Stimulated activated CD8-positive, alpha-beta memory T cell treated with anti-CD3 and anti-CD28 coated beads, Interleukin-15, amount 100 ng/mL, for 1 hour (primary cell): ENCODE results near the gene KCNG2.
"Not testable (repeated sequence)": the region's sequence is repeated elsewhere in the genome, so short reads cannot be mapped to it uniquely, and the experiment has no call there.

ENCODE experiments used
- DNase-seq: peaks from one replicate; pipeline ENCODE4 v3.0.0-alpha.2; 2020; ENCODE audit warnings: low read depth

KCNG2 gene, protein sequence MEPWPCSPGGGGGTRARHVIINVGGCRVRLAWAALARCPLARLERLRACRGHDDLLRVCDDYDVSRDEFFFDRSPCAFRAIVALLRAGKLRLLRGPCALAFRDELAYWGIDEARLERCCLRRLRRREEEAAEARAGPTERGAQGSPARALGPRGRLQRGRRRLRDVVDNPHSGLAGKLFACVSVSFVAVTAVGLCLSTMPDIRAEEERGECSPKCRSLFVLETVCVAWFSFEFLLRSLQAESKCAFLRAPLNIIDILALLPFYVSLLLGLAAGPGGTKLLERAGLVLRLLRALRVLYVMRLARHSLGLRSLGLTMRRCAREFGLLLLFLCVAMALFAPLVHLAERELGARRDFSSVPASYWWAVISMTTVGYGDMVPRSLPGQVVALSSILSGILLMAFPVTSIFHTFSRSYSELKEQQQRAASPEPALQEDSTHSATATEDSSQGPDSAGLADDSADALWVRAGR

DNA sequence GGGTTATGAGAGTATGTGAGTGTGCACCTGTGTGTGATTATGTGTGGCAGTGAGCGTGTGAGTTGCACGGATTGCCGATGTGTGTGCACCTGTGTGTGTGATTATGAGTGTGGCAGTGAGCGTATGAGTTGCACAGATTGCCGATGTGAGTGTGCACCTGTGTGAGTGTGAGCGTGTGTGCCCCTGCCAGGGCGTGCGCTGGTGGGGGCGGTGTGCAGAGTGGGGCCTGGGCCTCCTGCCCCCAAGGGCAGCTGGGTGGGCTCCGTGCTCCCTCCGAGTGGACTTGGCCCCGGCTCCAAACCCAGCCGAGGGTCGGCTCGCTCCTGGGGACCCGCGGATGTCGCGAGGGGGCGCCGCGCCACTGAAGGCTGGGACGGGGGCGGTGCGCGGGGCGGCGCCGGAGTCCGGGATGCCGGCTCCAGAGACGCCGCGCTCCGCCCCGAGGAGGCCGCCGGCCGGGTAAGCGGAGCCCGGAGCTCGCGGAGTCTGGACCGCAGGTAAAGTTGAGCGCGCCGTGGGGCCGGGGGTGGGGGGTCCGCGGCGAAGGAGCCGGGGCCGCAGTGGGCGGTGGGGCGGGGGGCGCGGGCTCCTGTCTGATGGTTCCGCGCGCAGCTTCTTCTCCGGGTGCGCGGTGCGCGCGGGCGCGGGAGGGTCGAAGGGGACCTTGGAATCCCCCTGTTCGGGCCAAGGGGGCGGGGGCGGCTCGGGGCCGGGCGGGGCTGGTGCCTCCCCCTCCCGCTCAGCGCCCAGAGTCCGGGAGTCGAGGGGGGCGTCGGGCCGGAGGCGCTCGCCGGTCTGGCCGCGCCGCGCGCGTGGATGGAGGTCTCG, at the start of gene KCNG2:
Gene KCNG2 (plus strand): TSS at position 421 of the 828 bp plus-strand sequence. CDS start 65,730 bp downstream, outside the sequence.
- DNase-seq: no peak

DNA sequence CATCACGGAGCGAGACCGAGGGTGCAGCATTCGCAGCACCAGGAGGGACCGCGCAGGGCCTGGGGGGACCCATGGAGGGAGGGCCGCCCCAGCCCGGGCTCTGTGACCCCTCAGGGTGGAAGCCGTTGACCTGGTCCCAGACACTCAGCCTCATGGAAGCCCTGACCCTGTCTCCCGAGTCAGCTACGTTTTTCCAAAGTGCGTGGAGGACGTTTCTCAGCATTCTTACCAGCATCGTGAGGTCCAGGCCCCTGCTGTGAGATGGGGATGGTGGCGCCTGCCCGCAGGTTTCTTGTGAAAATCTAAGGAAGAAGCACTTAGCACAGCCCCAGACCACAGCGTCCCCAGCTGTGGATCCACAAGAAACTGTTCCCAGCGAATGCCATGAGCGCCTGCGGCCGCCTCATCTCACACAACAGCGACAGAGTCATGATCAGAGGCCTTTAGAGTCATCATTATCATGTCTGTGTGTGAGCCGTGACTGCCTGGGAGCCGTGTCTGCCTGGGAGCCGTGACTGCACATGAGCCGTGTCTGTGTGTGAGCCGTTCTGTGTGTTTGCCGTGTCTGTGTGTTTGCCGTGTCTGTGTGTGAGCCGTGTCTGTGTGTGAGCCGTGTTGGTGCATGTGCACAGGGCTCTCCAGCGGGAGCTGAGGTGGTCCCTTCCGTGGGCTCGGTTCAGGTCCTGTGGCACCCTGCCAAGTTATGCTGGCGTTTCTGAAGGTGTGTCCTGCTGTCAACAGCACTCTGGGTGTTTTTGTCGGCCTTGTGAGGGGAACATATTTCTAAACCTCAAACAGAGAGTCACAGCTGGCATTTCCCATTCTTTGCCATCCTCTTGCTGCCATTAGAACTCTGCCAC, 49.2 kb upstream of the KCNG2 start:
- no peak for DNase-seq

DNA sequence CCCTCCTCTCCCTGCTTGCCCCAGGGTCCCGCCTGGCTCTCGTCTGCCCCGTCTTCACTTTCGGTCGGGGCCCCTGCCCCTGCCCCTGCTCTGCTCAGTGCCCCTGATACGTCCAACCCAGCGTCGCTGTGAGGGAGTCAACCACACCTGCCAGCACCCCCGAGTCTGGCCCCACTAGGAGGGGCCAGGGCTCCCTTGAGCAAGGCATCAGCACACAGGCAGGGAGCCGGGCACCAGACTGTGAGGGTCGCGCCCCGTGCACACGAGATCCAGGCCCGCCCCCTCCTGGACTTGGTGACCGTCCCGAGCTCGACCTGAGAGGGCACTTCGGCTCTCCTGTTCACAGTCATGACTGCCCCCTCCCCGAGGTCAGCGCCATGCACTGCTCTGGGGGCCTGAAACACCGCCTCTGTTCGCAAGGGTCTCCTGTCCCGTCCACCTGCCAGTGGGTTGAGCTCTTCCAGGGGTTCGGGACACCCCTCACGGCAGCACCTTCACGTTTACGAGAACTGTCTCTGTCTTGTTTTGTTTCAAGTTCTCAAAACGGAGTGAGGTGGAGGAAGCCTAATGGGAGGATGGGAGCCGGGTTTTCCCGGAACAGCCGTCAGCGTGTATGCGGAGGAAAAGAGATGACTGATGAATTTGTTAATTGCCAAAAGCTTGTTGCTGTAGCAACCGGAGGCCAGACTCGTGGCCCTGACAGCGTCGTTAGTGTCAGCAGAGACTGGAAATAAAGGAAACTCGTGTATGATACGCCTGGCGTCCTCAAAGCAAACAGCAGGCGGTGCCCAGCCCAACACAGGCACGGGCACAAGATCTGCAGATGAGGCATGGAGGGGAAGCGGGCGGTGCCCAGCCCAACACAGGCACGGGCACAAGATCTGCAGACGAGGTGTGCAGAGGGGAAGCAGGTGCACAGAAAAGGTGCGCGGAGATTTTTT, 48.2 kb upstream of the KCNG2 start:
- DNase-seq: no peak

DNA sequence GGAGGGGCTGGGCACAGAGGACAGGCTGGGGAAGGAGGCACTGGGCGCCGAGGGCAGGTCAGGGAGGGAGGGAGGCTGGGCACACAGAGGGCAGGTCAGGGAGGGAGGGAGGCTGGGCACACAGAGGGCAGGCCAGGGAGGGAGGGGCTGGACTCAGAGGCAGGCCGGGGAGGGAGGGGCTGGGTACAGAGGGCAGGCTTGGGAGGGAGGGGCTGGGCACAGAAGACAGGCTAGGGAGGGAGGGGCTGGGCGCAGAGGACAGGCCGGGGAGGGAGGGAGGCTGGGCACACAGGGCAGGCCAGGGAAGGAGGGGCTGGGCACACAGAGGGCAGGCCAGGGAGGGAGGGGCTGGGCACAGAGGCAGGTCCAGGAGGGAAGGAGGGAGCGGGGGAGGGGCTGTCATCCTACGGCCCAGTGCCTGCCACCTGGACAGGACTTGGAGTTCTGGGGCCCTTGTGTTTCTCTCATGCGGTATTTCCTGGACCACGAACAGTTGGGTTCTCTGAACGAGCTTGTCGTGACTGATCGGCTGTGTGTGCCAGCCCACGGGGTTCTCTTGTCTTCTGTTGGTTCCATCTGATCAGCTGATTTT, 46.7 kb upstream of the KCNG2 start:
- no peak for DNase-seq

DNA sequence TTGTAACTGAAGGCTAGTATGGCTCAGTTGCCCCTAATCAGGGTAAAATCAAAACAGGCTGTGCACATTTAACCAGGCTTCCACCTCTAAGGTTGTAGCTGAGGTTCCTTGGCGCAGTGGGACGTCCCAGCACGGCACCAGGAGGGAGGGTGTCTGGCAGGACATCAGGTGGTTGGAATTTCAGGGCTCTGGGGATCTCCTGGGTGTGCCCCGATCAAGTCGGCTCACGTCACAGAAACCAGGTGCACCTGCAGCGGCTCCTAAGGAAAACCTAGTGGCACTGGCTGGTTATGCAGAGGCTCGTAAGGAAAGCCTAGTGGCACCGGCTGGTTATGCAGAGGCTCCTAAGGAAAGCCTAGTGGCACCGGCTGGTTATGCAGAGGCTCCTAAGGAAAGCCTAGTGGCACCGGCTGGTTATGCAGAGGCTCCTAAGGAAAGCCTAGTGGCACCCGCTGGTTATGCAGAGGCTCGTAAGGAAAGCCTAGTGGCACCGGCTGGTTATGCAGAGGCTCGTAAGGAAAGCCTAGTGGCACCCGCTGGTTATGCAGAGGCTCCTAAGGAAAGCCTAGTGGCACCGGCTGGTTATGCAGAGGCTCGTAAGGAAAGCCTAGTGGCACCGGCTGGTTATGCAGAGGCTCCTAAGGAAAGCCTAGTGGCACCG, 45.7 kb upstream of the KCNG2 start:
- not testable (repeated sequence) for DNase-seq

DNA sequence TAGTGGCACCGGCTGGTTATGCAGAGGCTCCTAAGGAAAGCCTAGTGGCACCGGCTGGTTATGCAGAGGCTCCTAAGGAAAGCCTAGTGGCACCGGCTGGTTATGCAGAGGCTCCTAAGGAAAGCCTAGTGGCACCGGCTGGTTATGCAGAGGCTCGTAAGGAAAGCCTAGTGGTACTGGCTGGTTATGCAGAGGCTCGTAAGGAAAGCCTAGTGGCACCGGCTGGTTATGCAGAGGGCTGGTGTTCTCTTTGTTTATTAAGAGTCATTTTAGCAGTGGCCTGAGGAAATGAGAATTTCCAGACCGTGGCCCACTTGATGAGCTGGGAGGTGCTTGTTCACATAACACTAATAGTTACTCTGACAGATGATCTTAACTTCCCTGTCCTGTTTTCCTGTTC, 44.8 kb upstream of the KCNG2 start:
- DNase-seq: not testable (repeated sequence)

DNA sequence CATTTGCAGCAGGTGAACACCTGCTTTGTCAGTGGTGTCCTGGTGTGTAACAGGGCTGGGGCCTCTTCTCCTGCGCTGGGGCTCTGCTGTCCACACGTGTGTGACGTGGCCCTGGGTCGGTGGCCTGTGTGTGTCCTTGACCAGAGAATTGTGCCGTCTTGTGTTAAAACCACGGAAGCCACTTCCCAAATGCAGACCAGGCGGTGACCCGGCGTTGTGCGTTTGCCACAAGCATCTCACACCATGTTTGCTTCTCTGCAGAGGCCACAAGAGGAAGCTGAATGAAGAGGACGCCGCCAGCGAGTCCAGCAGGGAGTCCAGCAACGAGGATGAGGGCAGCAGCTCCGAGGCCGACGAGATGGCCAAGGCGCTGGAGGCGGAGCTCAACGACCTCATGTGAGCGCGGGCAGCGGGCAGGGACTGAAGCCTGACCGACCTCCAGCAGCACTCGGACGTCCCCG, 44.3 kb upstream of the KCNG2 start:
- no peak for DNase-seq

DNA sequence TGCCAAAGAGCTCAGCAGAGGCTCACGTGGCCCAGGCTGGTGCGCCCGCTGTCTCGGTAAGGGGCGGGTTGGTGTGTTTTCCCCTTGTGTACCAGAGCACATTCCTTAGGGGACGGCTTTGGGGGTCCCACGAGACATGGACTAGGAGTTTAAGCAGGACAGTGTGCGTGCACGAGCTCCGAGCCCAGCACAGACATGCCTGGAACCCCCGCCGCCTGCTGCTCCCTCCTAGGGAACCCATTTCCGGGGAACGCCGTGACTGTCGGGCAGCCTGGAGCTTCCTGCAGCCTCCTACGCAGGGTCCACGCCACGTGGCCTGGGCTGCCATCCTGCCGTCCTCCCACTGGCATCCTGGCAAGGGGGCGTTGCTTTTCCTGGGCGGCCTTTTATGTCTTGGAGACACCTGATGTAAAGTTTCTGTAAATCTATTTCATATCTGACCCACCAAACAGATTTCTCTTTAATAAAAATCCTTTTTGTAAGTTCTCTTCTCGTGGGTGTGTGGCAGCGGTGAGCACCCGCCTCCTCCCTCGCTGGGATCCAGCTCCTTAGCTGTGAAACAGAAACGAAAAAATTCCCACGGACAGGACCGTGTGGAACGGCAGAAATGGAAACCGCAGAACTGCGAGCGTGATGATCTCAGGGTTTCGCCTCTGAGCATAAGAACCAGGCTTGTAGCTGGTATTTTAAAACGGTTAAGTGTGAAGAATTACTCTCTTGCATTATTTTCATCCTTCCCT, 43.5 kb upstream of the KCNG2 start:
- no peak for DNase-seq

DNA sequence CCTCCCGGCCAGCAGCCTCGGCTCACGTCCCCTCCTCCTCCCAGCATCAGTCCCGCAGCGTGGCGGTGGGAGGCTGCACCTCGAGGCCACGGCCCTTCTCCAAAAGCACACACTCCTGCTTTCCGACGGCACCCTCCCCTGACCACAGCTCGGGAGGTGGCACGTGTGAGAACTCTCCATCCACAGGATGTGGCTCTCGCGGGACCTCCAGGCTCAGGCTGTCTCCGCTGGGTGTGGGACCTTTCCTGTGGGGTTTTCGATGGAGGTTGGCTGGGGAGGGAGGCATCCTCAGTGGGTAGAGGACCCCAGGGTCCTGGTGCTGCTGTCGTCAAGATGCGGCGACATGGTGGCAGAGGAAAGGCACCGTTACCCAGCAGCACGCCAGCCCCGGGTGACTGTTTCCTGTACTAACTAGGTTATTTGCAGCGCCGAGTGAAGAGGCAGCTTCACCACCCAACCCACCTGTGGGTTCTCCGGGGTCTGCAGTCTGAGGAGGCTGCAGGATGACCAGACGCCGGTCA, 42.8 kb upstream of the KCNG2 start:
- DNase-seq: no peak

DNA sequence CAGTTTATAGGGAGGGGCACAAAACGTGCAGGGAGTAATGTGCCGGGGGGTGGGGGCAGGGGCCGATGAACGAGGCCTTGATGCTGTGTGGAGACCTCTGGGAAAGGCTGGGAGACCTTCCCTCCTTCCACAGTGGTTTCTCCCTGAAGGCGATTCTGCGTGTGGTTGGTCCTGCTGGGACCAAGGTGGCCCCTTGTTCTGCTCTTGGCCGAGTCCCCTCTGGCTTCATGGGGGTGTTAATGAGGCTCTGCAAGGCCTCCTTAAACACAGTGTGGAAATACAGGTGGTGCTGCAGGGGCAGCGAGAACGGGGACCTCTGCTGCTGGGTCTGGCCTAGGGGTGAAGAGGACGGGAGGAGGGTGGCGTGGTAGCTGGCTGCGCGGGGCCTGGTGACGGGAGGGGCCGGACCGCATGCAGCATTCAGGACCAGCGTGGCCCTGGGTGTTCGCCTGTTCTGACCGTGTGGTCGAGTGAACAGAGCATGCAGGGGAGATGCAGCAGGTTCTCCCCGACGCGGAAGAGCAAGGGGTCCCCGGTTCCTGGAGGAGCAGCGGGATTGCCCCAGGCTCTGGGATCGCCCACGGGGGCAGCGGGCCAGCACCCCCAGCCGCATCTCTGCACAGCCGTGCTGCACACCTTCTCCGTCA, 42.1 kb upstream of the KCNG2 start:
- no peak for DNase-seq

DNA sequence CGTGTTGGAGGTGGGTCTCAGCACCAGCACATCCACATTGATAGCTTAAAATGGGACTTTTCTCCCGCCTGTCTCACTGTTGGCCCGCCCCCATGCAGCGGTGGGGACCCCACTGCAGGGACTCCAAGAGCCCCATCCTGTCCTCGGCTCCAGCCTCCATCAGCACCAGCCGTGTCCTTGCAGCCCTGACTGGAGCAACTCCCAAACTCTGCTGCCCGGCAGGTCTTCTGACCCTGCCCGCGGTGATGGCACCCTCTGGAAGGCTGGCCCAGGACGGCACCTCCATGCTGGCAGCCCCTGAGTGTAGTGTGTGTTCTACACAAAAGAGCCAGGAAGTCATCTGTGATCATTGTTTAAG, 41.6 kb upstream of the KCNG2 start:
- no peak for DNase-seq

DNA sequence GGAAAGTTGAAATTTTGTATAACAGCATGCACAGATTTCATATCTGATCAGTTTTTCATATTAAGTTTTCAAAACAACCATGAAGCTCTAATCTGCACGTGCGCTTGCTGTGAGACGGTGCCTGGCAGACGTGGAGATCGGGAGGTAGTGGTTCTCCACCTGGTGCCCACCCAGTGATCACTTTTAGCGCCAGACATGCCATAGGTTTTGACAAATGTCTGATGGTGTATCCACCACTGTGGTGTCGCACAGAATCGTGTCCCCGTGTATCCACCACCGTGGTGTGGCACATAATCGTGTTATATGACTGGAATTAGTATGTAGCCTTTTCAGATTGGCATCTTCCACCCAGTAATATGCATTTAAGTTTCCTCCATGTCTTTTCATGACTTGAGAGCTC, 40.9 kb upstream of the KCNG2 start:
- DNase-seq: no peak

DNA sequence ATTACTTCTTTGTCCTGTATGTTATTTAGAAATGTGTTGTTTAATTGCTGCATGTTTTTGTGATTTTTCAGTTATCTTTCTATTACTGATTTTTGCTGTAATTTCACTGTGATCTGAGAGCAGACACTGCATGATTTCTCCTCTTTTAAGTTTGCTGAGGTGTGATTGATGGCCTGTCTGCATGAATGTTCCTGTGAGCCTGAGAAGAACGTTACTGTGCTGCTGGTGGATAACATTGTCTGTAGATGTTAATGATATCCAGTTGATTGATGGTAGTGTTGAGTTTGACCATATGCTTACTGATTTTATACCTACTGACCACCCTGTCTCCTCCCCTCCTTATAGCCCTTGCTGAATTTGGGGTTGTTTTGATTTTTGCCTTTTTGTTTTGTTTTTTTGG, 37.4 kb upstream of the KCNG2 start:
- DNase-seq: no peak

DNA sequence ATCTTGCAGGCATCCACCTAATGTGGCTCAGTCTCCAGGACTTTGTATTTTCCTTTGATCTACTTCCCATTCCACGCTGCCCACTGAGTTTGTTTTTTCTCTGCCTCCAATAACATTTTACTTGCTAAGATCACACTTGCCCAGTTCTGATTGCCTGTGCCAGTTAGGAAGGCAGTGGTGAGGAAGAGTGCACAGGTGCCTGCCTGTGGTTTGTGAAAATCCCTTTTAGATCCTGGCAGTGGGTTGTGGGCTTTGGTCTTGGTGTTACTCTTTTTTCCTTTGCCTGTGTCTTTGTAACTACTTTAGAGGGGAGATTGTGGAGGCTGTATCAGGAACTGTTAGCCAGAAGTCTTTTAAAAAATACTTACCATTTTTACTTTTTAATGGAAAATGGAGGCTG, 36.9 kb upstream of the KCNG2 start:
- no peak for DNase-seq

DNA sequence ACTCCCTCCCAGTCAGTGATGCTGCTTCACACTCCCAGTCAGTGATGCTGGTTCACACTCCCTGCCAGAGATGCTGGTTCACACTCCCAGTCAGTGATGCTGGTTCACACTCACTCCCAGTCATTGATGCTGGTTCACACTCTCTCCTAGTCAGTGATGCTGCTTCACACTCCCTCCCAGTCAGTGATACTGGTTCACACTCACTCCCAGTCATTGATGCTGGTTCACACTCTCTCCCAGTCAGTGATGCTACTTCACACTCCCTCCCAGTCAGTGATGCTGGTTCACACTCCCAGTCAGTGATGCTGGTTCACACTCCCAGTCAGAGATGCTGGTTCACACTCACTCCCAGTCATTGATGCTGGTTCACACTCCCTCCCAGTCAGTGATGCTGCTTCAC, 34.3 kb upstream of the KCNG2 start:
- no peak for DNase-seq

DNA sequence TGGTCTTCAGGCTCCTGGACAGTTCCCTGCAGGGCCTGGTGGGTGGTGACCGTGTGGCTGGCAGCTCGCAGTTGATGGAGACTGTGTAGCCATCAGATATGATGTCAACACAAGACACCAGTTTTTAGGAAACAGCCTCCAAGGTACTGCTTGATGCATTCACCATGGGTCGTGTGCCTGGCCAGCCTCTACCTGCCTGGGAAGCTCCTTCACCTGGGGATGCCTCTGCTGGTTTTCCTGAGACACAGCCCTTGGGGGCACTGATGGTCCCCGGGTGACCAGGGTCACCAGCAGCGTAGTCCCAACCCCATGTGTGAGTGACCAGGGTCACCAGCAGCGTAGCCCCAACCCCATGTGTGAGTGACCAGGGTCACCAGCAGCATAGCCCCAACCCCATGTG, 33.6 kb upstream of the KCNG2 start:
- DNase-seq: no peak

DNA sequence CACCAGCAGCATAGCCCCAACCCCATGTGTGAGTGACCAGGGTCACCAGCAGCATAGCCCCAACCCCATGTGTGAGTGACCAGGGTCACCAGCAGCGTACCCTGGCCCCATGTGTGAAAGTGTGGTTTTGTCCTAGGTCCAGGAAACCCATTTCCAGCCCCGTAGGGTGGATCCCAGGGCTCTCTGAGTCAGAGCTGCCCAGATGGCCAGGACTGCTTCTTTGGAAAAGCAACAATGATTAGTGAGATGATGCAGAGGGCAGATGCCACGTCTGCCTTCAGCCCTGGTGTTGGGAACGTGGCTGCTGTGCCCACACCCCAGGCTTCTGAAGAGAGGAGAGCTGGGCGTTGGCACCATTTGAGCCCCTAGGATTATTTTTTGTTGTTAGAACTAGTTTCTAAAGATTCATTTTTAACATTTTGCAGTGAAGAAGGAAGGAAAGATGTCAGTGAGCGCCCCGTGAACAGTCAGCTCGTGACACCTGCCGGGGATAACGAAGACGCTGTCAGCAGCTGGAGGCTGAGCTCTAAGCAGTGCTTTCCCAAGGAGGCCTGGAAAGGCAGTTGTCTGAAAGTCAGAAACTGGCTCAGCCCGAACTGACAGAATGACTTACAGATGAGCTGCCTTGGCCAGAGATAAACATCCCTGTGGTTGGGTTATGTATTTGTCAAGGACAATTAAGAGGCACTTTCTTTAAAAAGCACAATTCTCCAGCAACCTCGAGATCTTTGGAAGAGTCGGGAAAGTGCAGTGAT, 32.1 kb upstream of the KCNG2 start:
- no peak for DNase-seq

DNA sequence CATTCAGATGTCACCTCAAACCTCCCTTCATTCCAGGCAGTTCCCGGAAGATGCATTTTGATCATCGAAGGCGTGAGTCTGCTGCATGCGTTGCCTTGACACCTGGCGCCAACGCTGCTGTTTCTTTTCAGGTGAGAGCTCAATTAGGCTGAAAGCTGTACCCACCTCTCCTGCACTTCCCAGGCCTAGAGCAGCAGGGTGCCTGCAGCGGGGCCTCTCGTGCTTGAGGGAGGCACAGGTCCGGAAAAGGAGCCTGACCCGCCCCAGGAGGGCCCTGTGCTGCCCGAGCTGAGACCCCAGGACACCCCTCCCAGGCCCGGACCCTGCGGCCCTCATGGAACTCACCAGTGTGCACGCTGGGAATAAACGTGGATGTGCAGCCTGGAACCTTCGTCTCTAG, 31.4 kb upstream of the KCNG2 start:
- no peak for DNase-seq
